Endothelial cell of umbilical vein (primary cell): ENCODE measurements around the gene SHISA7. TPM values are rescaled to one million over a fixed set of nuclear protein-coding genes. Genes with fewer than 3 reads are reported as not detected.
A peak's percentile ranks its signal among the peaks of the same experiment; 100 is the strongest.

Experiments used
- BruUV-seq: library from RNA; stranded (reverse); fragments of 400-500 nt; replicated peaks from 2 replicates; lab custom pipeline; 2021; lab: Mats Ljungman, UMichigan
- CTCF ChIA-PET: fragments of 300-600, 350-600 bp; sonication (Branson Sonifier 250); formaldehyde crosslinking; loops from one replicate; lab custom pipeline; 2021; ENCODE audit warnings: antibody characterized with exemption, inconsistent platforms; lab: Charles Lee
- POLR2A ChIA-PET: fragments of 300-600, 350-600 bp; sonication (Branson Sonifier 250); formaldehyde crosslinking; loops from one replicate; lab custom pipeline; 2021; ENCODE audit warnings: antibody characterized with exemption, inconsistent platforms; lab: Charles Lee
- DNase-seq: peaks from one replicate; pipeline ENCODE4 v3.0.0-alpha.2; 2011; ENCODE audit warnings: low read depth, low spot score
- FAIRE-seq: peaks from 2 replicates; lab custom pipeline; 2011; peaks lifted over from hg19 to GRCh38; lab: Jason Lieb, UNC
- H2AFZ ChIP-seq: 2 replicates; pipeline ENCODE4 v1.6.0; 2012; ENCODE audit warnings: low read depth, low read length, control low read depth, inconsistent platforms
- H3K27ac ChIP-seq: 2 replicates; pipeline ENCODE4 v1.5.1; 2011; ENCODE audit warnings: low read depth, mild to moderate bottlenecking, control low read depth, low read length, moderate library complexity; ENCODE audit not compliant: insufficient read depth
- H3K27me3 ChIP-seq, 2 experiments: 2 replicates each; pipeline versions ENCODE4 v1.6.0 to v1.6.1; 2011; ENCODE audit warnings: low read length in 2 of 2, mixed read lengths in 1 of 2; ENCODE audit not compliant: control insufficient read depth in 2 of 2, insufficient read depth in 2 of 2
- H3K36me3 ChIP-seq, 2 experiments: 2 replicates in 1 of 2; 3 replicates in 1 of 2; pipeline ENCODE4 v1.5.1; 2011; ENCODE audit warnings: low read length in 2 of 2, mild to moderate bottlenecking in 1 of 2, moderate library complexity in 1 of 2; ENCODE audit not compliant: control insufficient read depth in 2 of 2, insufficient read depth in 2 of 2; ENCODE audit errors: extremely low read depth in 1 of 2
- H3K4me1 ChIP-seq: 3 replicates; pipeline ENCODE4 v1.5.1; 2011; ENCODE audit warnings: mild to moderate bottlenecking, low read length; ENCODE audit not compliant: control insufficient read depth, insufficient read depth; ENCODE audit errors: extremely low read depth
- H3K4me2 ChIP-seq: 2 replicates; pipeline ENCODE4 v1.6.1; 2011; ENCODE audit warnings: low read length, control low read depth, mixed read lengths; ENCODE audit not compliant: insufficient read depth
- H3K4me3 ChIP-seq, 3 experiments: fragments of 200-600 bp in 1 of 3; sonication (generic), shearing (Covaris generic) in 1 of 3; replicated peaks in 1 of 3; 2 replicates each; pipeline ENCODE4 v1.5.1; 2011 to 2016; ENCODE audit warnings: control low read depth in 3 of 3, low read length in 3 of 3, mild to moderate bottlenecking in 2 of 3, inconsistent platforms in 1 of 3, low read depth in 1 of 3, moderate library complexity in 1 of 3; ENCODE audit not compliant: insufficient read depth in 1 of 3
- H3K79me2 ChIP-seq: 2 replicates; pipeline ENCODE4 v1.6.0; 2012; ENCODE audit warnings: low read length, inconsistent platforms; ENCODE audit not compliant: control insufficient read depth, insufficient read depth
- H3K9ac ChIP-seq: replicated peaks from 2 replicates; pipeline ENCODE3; 2011; ENCODE audit warnings: low read length, control low read depth; ENCODE audit not compliant: insufficient read depth; ENCODE audit errors: extremely low read depth
- H3K9me1 ChIP-seq: replicated peaks from 3 replicates; pipeline ENCODE4 v1.6.0; 2011; ENCODE audit warnings: mild to moderate bottlenecking, low read length; ENCODE audit not compliant: control insufficient read depth, insufficient read depth; ENCODE audit errors: extremely low read depth
- H3K9me3 ChIP-seq: replicated peaks from 2 replicates; pipeline ENCODE4 v1.5.1; 2012; ENCODE audit warnings: low read length, inconsistent platforms; ENCODE audit not compliant: control insufficient read depth, insufficient read depth
- H4K20me1 ChIP-seq: replicated peaks from 2 replicates; pipeline ENCODE3; 2011; ENCODE audit warnings: mild to moderate bottlenecking, low read length; ENCODE audit not compliant: control insufficient read depth, insufficient read depth; ENCODE audit errors: extremely low read depth
- CTCF ChIP-seq, 2 donors: IDR thresholded peaks; 1 replicate in 1 of 2; 2 replicates in 1 of 2; pipeline ENCODE4 v1.5.1; 2011; ENCODE audit warnings: low read length in 2 of 2, mild to moderate bottlenecking in 2 of 2, moderate library complexity in 2 of 2, control low read depth in 1 of 2, inconsistent platforms in 1 of 2, low read depth in 1 of 2; ENCODE audit not compliant: insufficient read depth in 1 of 2; ENCODE audit errors: extremely low read depth in 1 of 2
- EZH2 ChIP-seq: IDR thresholded peaks from 2 replicates; pipeline ENCODE4 v1.6.1; 2012; ENCODE audit warnings: borderline replicate concordance, low read depth, mild to moderate bottlenecking, moderate library complexity, low read length, inconsistent platforms; ENCODE audit not compliant: severe bottlenecking
- FOS ChIP-seq: IDR thresholded peaks from 2 replicates; pipeline ENCODE4 v1.6.1; 2011; ENCODE audit warnings: mild to moderate bottlenecking, low read length, moderate library complexity, borderline replicate concordance; ENCODE audit not compliant: insufficient read depth
- GATA2 ChIP-seq: IDR thresholded peaks from 2 replicates; pipeline ENCODE4 v1.7.0; 2011; ENCODE audit warnings: low read depth, mild to moderate bottlenecking, moderate library complexity, mixed read lengths, low read length; ENCODE audit not compliant: insufficient read length, insufficient read depth
- JUN ChIP-seq: IDR thresholded peaks from 2 replicates; pipeline ENCODE4 v1.6.1; 2011; ENCODE audit warnings: borderline replicate concordance, low read depth; ENCODE audit not compliant: insufficient read length, insufficient read depth
- MAX ChIP-seq: IDR thresholded peaks from 2 replicates; pipeline ENCODE4 v1.6.1; 2011; ENCODE audit not compliant: insufficient read depth, insufficient read length
- MYC ChIP-seq: IDR thresholded peaks from one replicate; pipeline ENCODE4 v1.6.1; 2011; ENCODE audit warnings: mild to moderate bottlenecking, low read depth, low read length
- POLR2A ChIP-seq: IDR thresholded peaks from 2 replicates; pipeline ENCODE4 v1.6.1; 2012; ENCODE audit warnings: low read depth, mild to moderate bottlenecking, control low read depth, low read length
- POLR2AphosphoS5 ChIP-seq: IDR thresholded peaks from 2 replicates; pipeline ENCODE4 v1.6.1; 2012; ENCODE audit warnings: low read depth, mild to moderate bottlenecking, control low read depth, low read length, moderate library complexity; ENCODE audit not compliant: insufficient read depth
- dilution Hi-C: fragments of 300-500 bp; cut with MboI; formaldehyde crosslinking; loops from one replicate; pipeline ENCODE4 v1.15.0; 2019; ENCODE audit warnings: low sequenced_read_pairs; ENCODE audit not compliant: extremely low pct_ligation_motif_present
- intact Hi-C: fragments of 100-400 bp; cut with micrococcal nuclease; formaldehyde crosslinking; loops from one replicate; pipeline ENCODE4 v1.10.0; 2022
- polyA plus RNA-seq, 4 experiments: library from polyadenylated mRNA; depleted of rRNA in 3 of 4; stranded (reverse) in 3 of 4; unstranded in 1 of 4; fragments of >200 nt; gene quantifications; 2 replicates each; pipeline versions ENCODE4 v1.2.1 to v1.2.3, GENCODE V29; 2011 to 2012; ENCODE audit warnings: missing spikeins in 1 of 4
- total RNA-seq: library from RNA; stranded (reverse); gene quantifications from 2 replicates; pipeline ENCODE4 v1.2.3, GENCODE V29; 2021

The SHISA7 gene
- total and polyA plus RNA-seq, 2 donors (not counting 3 experiments of a cell fraction or from before 2014, with no cell fraction given): not detected

GRCh38 chr19:55408533-55408872, 34.6 kb downstream of the SHISA7 start:
- Histone ChIP-seq H2AFZ (peak overlapping the region; percentile 90), H3K4me1 (peaks cover 13% of the 10 kb centered on the region), H4K20me1 (no peaks in the 10 kb centered on the region), H3K27me3 (peaks cover 2 to 5% of the 10 kb centered on the region in 2 experiments), H3K4me3 (peak overlapping the region in 2 of 3 experiments; percentile 28 to 30), H3K36me3 (peaks cover 0 to 4% of the 10 kb centered on the region in 2 experiments), H3K79me2 (peaks cover 34% of the 10 kb centered on the region), H3K4me2 (peak overlapping the region; percentile 64), H3K9me1 (no peaks in the 10 kb centered on the region), H3K9ac (peak overlapping the region; percentile 35), H3K9me3 (no peaks in the 10 kb centered on the region), H3K27ac (peak overlapping the region; percentile 76)
- intact Hi-C loops: loop anchor here (1.0 to 2.0 kb wide), 6 partner anchors 23 to 268 kb away; partner anchors contain the start of genes ISOC2, KMT5C, PPP6R1 and RPL28
- ChIA-PET CTCF (no interaction called here), POLR2A (no interaction called here)
- TF ChIP-seq POLR2AphosphoS5: no peak
- no peak for TF ChIP-seq MYC
- no peak for TF ChIP-seq EZH2
- TF ChIP-seq JUN: no peak
- no peak for TF ChIP-seq FOS
- no peak for TF ChIP-seq CTCF (IDR thresholded peaks at IDR 0.05; ENCODE audit: extremely low read depth in 1 of 2, insufficient read depth in 1 of 2, low read depth in 1 of 2, low read length in 2 of 2)
- TF ChIP-seq MAX: no peak
- no peak for TF ChIP-seq GATA2
- TF ChIP-seq POLR2A: no peak
- TSS peak; percentile 95 for BruUV-seq
- FAIRE-seq: peak; percentile 4
- dilution Hi-C loops: no loop called here
- no peak for DNase-seq
